ENCODE data around the gene CD3E.

CD3E gene

GRCh38 chr11:118304568-118305248, at the start of gene CD3E:
CD3E (plus strand) TSS chr11:118304730; CDS start chr11:118304953, 223 bp downstream.
- Histone ChIP-seq H3K9ac (ENCODE audit: low read depth, low read length) (no peak within 1 kb of the TSS), H3K9me3 (ENCODE audit: control insufficient read depth, insufficient read depth, low read length) (no peaks in the 10 kb centered on the region), H3K4me3 (ENCODE audit: low read depth, low read length) (no peak within 1 kb of the TSS), H3K27me3 (ENCODE audit: control insufficient read depth, insufficient read depth, low read length) (peaks cover 2% of the 10 kb centered on the region), H3K4me1 (ENCODE audit: control insufficient read depth, insufficient read depth, low read length) (peaks cover 3% of the 10 kb centered on the region), H3K36me3 (ENCODE audit: control insufficient read depth, insufficient read depth, low read length) (no peaks in the 10 kb centered on the region)

DNA sequence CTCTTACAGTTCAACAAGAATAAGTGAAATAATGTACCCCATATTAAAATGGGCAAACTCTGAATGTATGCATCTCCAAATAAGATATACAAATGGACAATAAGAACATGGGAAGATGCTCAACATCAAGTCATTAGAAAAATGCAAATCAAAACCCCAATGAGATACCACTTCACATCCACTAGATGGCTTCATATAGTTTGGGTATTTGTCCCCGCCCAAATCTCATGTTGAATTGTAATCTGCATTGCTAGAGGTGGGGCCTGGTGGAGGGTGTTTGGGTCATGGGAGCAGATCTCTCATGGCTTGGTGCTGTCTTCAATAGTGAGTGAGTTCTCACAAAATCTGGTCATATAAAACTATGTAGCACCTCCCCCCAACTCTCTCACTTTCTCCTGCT, 46.1 kb upstream of the CD3E start:
- Histone ChIP-seq H3K4me1 (ENCODE audit: control insufficient read depth, insufficient read depth, low read length) (peaks cover 3% of the 10 kb centered on the region), H3K27me3 (ENCODE audit: control insufficient read depth, insufficient read depth, low read length) (peaks cover 21% of the 10 kb centered on the region), H3K36me3 (ENCODE audit: control insufficient read depth, insufficient read depth, low read length) (no peaks in the 10 kb centered on the region), H3K4me3 (ENCODE audit: low read depth, low read length) (no peak overlapping the region), H3K9ac (ENCODE audit: low read depth, low read length) (no peak overlapping the region), H3K9me3 (ENCODE audit: control insufficient read depth, insufficient read depth, low read length) (no peaks in the 10 kb centered on the region)

GRCh38 chr11:118259138-118259537, 45.4 kb upstream of the CD3E start:
- Histone ChIP-seq H3K27me3 (ENCODE audit: control insufficient read depth, insufficient read depth, low read length) (peaks cover 26% of the 10 kb centered on the region), H3K4me1 (ENCODE audit: control insufficient read depth, insufficient read depth, low read length) (peaks cover 6% of the 10 kb centered on the region)

DNA sequence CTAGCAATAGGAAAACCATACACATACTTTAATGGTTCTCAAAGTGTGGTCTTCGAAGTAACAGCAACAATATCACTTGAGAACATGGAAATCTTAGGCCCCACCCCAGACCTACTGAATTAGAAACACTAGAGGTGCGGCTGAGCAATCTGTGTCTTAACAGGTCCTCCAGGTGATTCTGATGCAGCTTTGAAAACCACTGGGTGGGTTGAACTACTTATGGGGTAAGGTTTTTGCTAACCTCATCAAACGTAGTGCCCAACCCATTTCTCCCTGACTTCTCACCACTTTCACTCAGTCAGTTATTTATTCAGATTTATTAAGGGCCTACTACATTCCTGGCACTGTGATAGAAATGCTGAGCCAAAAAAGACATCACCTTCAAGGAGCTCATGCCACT, 44.2 kb upstream of the CD3E start:
- no peaks in the 10 kb centered on the region for H3K9me3 ChIP-seq (ENCODE audit: control insufficient read depth, insufficient read depth, low read length)
- H3K27me3 ChIP-seq (ENCODE audit: control insufficient read depth, insufficient read depth, low read length) = peaks cover 37% of the 10 kb centered on the region

More at GRCh38 chr11:118259138-118259537, 45.4 kb upstream of the CD3E start:
- no peak overlapping the region for H3K9ac ChIP-seq (ENCODE audit: low read depth, low read length)
- H3K4me3 ChIP-seq (ENCODE audit: low read depth, low read length) = no peak overlapping the region
- no peaks in the 10 kb centered on the region for H3K36me3 ChIP-seq (ENCODE audit: control insufficient read depth, insufficient read depth, low read length)
- H3K9me3 ChIP-seq (ENCODE audit: control insufficient read depth, insufficient read depth, low read length) = no peaks in the 10 kb centered on the region

GRCh38 chr11:118263112-118263511, 41.4 kb upstream of the CD3E start:
- Histone ChIP-seq H3K4me1 (ENCODE audit: control insufficient read depth, insufficient read depth, low read length) (peaks cover 15% of the 10 kb centered on the region), H3K36me3 (ENCODE audit: control insufficient read depth, insufficient read depth, low read length) (no peaks in the 10 kb centered on the region), H3K9ac (ENCODE audit: low read depth, low read length) (no peak overlapping the region), H3K27me3 (ENCODE audit: control insufficient read depth, insufficient read depth, low read length) (peaks cover 58% of the 10 kb centered on the region), H3K4me3 (ENCODE audit: low read depth, low read length) (no peak overlapping the region), H3K9me3 (ENCODE audit: control insufficient read depth, insufficient read depth, low read length) (no peaks in the 10 kb centered on the region)

More for the DNA sequence above, 44.2 kb upstream of the CD3E start:
- Histone ChIP-seq H3K4me1 (ENCODE audit: control insufficient read depth, insufficient read depth, low read length) (peaks cover 15% of the 10 kb centered on the region), H3K36me3 (ENCODE audit: control insufficient read depth, insufficient read depth, low read length) (no peaks in the 10 kb centered on the region), H3K4me3 (ENCODE audit: low read depth, low read length) (no peak overlapping the region), H3K9ac (ENCODE audit: low read depth, low read length) (no peak overlapping the region)

DNA sequence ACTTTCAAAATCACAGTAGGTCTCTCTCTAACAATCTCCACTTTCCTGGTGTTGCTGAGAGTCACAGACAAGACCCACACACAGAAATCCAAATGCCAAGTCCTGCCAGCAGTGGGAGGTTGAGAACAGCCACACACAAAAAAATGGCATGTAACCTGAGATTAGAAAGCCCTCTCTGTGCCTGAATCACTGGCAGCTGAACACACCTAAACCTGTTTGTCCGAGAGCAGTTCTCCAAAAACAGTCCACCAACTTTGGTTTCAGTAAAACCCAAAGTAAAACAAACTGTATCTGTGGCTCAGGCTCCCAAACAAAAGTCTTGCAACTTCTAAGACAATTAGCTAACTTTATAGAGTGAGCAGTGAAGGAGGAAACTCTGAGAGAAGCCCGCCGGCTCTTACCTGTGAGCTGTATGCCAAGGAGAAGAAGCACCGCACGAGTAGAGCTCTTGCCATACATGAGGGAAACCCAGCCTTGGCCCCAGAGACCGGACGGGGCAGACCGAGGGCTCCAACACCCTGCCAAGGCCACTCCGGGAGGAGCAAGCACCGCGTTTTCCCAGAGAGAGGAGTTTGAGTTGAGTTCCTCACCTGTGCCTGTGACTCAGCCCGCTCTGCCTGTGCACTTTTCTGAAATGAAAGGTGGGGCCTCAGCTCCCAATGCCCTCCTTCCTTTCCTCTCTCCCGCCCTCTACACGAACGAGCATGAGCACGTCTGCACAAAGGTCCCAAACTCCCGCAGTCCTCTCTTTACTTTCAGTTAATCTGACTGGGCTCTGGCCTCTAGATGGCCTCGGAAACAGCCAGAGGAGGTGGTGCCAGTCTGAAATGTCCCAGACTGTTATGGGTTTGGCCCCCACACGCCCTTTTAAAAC, 40.6 kb upstream of the CD3E start, which contains the start of gene MPZL2:
Gene MPZL2, minus strand, starts transcription at position 603 of the 874 bp plus-strand sequence. Its CDS starts 144 bp downstream, at position 459.
- H3K9me3 ChIP-seq (ENCODE audit: control insufficient read depth, insufficient read depth, low read length) = no peaks in the 10 kb centered on the region
- peak within 1 kb of the TSS; percentile 54 for H3K4me3 ChIP-seq (ENCODE audit: low read depth, low read length)
- no peaks in the 10 kb centered on the region for H3K36me3 ChIP-seq (ENCODE audit: control insufficient read depth, insufficient read depth, low read length)
- peak within 1 kb of the TSS; percentile 47 for H3K9ac ChIP-seq (ENCODE audit: low read depth, low read length)
- peaks cover 15% of the 10 kb centered on the region for H3K4me1 ChIP-seq (ENCODE audit: control insufficient read depth, insufficient read depth, low read length)
- peaks cover 58% of the 10 kb centered on the region for H3K27me3 ChIP-seq (ENCODE audit: control insufficient read depth, insufficient read depth, low read length)

DNA sequence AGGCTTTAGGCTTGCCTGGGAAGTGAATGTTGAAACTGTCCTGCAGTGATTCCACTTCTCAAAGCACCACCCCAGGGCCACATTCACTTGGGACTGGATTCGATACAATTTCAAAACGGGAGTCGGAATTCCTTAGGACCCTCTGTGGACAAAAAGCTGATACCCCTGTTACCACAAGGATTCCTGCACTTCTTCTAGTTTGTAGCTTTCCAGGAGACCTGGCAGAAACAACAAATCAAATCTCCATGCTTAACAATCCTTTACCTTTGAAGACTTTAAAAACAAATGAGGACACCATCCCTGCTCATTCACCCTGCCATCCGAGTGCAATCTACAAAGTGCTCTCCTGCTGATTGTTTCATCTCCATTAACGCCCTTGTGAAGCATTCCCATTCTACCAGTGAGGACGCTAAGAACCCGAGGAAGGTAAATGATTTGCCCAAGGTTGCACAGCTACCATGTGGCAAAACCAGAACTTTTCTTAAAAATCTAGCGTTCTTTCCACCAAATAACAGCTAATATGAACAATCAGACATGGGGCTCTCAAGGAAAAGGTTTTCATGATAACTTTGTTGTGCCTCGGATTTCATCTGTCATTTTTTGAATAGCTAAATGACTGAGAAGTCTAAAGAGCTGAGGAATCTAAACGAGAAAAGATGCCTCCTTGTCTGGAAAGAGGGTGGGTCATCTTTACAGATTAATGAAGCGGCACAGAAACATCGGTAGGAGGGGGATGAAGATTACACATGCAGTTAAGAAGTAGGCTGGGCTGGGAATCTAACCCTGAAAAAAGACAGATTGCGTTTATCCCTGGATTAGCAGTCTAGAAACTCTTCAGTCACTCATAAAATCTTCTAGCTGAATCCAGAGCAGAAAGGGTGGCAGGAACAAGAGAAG, 39.7 kb upstream of the CD3E start:
- H3K27me3 ChIP-seq (ENCODE audit: control insufficient read depth, insufficient read depth, low read length) = peaks cover 61% of the 10 kb centered on the region
- peaks cover 15% of the 10 kb centered on the region for H3K4me1 ChIP-seq (ENCODE audit: control insufficient read depth, insufficient read depth, low read length)
- no peaks in the 10 kb centered on the region for H3K9me3 ChIP-seq (ENCODE audit: control insufficient read depth, insufficient read depth, low read length)
- peak overlapping the region; percentile 54 for H3K4me3 ChIP-seq (ENCODE audit: low read depth, low read length)
- H3K36me3 ChIP-seq (ENCODE audit: control insufficient read depth, insufficient read depth, low read length) = no peaks in the 10 kb centered on the region
- no peak overlapping the region for H3K9ac ChIP-seq (ENCODE audit: low read depth, low read length)

DNA sequence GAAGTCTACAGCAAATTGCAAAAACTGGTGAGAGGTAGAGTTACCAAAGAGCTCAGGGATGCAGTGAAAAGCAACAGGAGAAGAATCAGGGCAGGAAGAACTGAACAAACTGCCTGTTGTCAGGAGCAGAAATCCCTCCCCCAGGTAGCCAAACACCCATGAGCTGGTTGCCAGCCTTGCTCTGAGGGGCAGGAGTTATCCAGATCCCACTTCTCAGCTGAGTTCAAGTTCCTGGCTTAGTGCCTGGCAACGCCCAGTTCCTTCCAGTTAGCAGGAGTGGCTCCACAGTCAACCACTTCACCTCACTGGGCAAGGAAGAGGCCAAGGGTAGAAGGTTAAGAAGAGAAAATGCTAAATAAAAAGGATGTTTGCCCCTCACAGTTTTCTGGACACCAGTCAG, 38.6 kb upstream of the CD3E start:
- Histone ChIP-seq H3K27me3 (ENCODE audit: control insufficient read depth, insufficient read depth, low read length) (peaks cover 61% of the 10 kb centered on the region), H3K4me3 (ENCODE audit: low read depth, low read length) (no peak overlapping the region), H3K9ac (ENCODE audit: low read depth, low read length) (no peak overlapping the region)

DNA sequence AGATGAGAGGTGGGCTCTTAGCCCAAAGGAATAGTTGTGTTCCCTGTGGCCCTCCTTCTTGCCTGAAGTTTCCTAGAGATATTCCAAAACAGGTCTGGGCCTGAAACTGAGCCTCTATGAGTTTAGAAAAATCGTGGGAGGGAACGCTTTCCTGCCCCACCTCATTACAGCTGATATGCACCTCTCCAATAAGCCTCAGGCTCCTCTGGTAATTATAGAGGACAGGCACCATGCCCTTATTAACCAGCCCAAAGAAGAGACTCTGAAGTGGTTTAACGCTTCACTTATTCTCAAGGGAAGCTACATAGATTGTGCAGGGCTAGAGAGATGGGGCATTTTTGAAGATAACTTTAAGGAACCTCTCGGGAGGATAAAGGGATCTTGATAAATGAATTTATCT, 37.0 kb upstream of the CD3E start:
- Histone ChIP-seq H3K4me3 (ENCODE audit: low read depth, low read length) (no peak overlapping the region), H3K4me1 (ENCODE audit: control insufficient read depth, insufficient read depth, low read length) (peaks cover 15% of the 10 kb centered on the region), H3K9ac (ENCODE audit: low read depth, low read length) (no peak overlapping the region), H3K9me3 (ENCODE audit: control insufficient read depth, insufficient read depth, low read length) (no peaks in the 10 kb centered on the region), H3K36me3 (ENCODE audit: control insufficient read depth, insufficient read depth, low read length) (no peaks in the 10 kb centered on the region), H3K27me3 (ENCODE audit: control insufficient read depth, insufficient read depth, low read length) (peaks cover 49% of the 10 kb centered on the region)

More for the DNA sequence above, 38.6 kb upstream of the CD3E start:
- Histone ChIP-seq H3K9me3 (ENCODE audit: control insufficient read depth, insufficient read depth, low read length) (no peaks in the 10 kb centered on the region), H3K36me3 (ENCODE audit: control insufficient read depth, insufficient read depth, low read length) (no peaks in the 10 kb centered on the region), H3K4me1 (ENCODE audit: control insufficient read depth, insufficient read depth, low read length) (peaks cover 15% of the 10 kb centered on the region)

DNA sequence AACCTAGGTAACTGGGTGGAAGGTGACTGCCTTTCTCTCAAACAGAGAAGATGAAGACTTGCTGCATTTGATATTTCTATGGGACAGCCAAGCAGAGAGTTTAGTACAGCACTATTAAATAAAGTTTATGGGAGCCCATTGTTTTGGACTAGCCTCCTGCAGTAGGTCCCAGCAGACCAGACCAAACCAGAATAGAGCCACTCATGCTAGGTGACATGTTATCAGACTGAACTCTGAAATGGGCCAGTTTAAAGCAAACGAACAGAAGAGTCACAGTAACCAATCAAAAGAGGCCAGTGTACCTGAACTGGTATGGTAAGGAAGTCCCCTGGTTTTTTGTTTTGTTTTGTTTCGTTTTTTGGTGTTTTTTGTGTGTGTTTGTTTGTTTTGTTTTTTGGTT, 32.5 kb upstream of the CD3E start:
- no peaks in the 10 kb centered on the region for H3K9me3 ChIP-seq (ENCODE audit: control insufficient read depth, insufficient read depth, low read length)
- H3K4me3 ChIP-seq (ENCODE audit: low read depth, low read length) = no peak overlapping the region
- no peaks in the 10 kb centered on the region for H3K4me1 ChIP-seq (ENCODE audit: control insufficient read depth, insufficient read depth, low read length)
- H3K36me3 ChIP-seq (ENCODE audit: control insufficient read depth, insufficient read depth, low read length) = no peaks in the 10 kb centered on the region
- peaks cover 7% of the 10 kb centered on the region for H3K27me3 ChIP-seq (ENCODE audit: control insufficient read depth, insufficient read depth, low read length)
- H3K9ac ChIP-seq (ENCODE audit: low read depth, low read length) = no peak overlapping the region

DNA sequence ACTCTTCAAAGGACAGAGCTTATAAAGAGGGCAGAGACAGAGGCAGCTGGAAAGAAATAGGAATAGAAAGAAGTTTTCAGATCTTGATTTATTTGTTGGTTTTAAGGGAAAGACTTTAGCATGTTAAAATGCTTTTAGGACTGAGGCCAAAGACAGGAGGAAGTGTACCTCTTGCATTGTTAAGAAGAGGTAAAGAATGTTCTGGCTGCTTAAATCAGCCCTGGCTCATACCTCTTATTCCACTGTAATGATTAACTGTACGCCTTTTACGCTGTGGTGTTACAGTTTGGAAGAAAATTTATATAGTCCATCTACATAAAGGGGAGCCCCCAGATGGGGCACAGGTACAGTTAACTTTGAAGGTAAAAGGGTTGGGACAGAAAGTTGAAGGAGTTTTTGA, 30.3 kb upstream of the CD3E start:
- H3K9me3 ChIP-seq (ENCODE audit: control insufficient read depth, insufficient read depth, low read length) = no peaks in the 10 kb centered on the region
- no peaks in the 10 kb centered on the region for H3K36me3 ChIP-seq (ENCODE audit: control insufficient read depth, insufficient read depth, low read length)
- peaks cover 2% of the 10 kb centered on the region for H3K27me3 ChIP-seq (ENCODE audit: control insufficient read depth, insufficient read depth, low read length)
- no peak overlapping the region for H3K4me3 ChIP-seq (ENCODE audit: low read depth, low read length)
- H3K9ac ChIP-seq (ENCODE audit: low read depth, low read length) = no peak overlapping the region
- no peaks in the 10 kb centered on the region for H3K4me1 ChIP-seq (ENCODE audit: control insufficient read depth, insufficient read depth, low read length)

Data from iPS-15b (cell line).